Stimulated activated CD8-positive, alpha-beta memory T cell treated with anti-CD3 and anti-CD28 coated beads, Interleukin-12 subunit alpha, Interleukin-12 subunit beta, amount 100 ng/mL, for 24 hours (primary cell): ENCODE results near the gene GARS1.
"Not testable (repeated sequence)": the region's sequence is repeated elsewhere in the genome, so short reads cannot be mapped to it uniquely, and the experiment has no call there.

ENCODE experiments used
- DNase-seq: peaks from one replicate; pipeline ENCODE4 v3.0.0-alpha.2; 2020; ENCODE audit errors: extremely low read depth

GARS1 gene

DNA sequence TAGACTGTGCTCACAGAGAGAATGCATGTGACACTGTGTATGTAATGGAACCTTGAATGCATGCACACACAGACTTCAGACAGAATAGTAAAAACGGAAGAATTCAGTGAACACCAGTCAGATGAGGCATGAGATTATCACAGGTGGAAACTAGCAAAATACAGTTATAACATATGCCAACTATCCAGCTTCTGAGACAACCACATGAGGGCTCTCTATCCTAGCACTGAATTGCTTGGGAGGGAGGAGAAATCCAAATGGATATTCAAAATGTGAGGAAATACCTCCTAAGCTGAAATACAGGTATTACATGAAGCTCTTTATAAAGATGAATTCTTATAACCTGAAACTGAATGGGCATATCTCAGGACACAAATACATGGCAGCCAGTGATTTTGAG lies 30.6 kb downstream of the GARS1 start:
- no peak for DNase-seq

DNA sequence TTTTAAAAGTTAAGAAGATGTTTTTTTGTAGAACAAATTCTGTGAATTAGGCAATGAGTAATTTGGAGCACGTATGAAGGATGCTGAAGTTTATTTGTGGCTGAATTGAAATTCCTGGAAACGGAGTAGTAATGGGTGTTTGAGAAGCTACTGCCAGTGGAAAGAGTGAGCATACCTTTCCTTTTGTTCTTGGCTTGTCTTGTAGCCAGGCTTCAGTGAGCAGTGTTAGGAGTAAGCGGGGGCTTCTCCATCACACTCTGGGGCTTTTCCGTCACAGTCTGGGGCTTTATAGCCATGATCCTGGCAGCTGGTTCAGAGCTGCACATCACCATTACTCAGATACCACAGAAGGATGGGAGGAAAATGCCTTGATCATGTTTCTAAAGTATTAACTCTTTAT lies 32.3 kb downstream of the GARS1 start:
- DNase-seq, result no peak

DNA sequence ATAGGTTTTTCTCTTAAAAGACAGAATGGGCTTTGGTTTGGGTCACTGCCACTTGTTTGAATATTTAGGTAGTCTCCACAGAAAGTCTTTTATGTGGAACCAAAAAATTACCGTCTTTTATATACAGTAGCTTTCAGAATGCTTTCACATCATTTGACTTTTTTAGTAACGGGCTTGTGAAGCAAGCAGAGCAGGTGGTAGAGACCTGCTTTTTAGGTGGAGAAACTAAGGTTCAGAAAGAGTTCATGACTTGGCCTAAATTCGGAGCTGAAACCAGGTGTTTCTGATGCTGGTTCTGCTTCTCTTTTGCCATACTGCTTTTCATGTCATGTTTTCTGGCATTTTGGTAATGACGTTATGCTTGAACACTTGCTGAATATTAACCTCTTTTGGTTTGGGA lies 36.3 kb downstream of the GARS1 start:
- no peak for DNase-seq

DNA sequence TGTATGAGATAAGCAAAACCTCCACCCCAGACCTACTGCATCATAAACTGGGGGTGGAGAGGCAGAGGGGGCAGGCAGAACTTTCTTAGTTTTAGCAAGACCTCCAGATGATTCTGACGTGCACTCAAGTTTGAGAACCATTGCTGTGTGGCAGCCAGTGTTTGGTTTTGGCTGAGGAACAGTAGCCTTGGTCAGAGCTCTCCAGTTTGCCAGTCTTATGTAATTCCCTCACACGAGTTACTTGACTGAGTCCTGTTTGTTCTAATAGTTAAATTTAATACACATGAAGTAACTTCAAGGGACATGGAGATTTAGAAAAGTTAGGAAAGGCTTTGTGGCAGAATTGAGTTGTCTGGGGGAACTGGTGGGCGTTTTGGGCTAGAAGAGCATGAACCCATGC lies 38.5 kb downstream of the GARS1 start:
- no peak for DNase-seq

DNA sequence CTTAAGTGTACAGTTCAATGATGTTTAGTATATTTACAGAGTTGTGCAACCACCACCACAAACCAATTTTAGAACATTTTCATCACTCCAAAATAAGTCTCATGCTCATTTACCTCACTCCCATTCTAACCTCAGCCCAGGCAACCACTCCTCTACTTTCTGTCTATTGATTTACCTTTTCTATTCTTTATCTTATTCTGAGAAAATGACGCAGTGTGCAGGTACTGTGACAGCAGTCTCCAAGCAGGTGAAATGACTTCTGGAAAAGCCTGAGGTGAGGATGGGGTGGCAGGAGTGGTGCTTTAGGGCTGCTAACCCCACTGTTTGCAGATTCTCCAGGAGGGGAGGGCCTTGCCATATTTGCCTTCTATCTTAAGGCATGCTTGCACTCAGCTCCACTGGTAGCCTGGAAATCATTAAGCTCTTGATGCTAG lies 39.5 kb downstream of the GARS1 start:
- DNase-seq, result no peak

DNA sequence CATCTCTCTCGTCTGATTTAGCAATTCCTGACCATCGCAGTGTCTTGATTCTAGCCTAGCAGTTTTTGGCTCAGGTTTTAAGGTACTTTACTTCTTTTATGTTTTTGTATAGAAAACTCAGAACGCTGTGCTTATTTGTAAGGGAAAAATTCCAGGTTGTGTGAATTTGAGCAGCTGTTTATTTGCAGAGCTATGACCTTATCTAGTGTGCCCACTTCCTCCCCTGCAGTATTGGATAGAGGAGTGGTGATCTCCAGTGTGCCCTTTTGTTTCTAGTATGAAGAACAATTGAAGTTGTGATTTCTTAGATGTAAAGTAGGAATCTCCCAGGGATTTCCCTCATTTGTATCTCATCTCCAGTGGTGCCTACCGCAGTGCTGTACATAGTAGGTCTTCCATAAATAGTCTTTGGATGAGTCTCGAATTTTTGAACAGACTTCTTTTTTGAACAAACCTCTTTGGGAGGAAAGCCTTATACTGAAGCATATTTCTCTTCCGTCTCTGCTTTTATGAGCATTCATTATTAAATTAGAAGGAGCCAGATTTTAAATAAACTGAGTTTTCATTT lies 40.0 kb downstream of the GARS1 start:
- no peak for DNase-seq

DNA sequence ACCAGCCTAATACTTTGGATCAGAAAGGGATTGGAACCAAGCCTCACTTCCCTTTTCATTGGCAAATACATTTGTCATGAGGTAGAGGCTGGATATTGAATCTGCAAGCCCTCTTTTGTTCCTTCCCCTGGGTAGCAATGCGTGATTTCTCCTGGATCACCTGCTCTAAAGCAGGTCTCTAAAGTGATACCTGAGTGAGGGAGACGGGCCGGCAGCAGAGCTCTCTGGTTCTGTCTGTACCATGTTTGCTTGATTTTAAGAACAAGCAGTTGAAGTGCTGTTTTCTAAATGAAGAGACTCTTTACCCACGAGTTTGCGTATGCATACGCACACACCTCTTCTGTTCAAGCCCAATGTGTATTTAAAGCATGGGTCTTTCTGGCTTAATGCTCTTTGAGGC lies 41.1 kb downstream of the GARS1 start:
- no peak for DNase-seq

DNA sequence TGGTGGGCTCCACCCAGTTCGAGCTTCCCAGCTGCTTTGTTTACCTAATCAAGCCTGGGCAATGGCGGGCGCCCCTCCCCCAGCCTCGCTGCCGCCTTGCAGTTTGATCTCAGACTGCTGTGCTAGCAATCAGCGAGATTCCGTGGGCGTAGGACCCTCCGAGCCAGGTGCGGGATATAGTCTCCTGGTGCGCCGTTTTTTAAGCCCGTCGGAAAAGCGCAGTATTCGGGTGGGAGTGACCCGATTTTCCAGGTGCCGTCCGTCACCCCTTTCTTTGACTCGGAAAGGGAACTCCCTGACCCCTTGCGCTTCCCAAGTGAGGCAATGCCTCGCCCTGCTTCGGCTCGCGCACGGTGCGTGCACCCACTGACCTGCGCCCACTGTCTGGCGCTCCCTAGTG lies 47.6 kb downstream of the GARS1 start:
- not testable (repeated sequence) for DNase-seq

DNA sequence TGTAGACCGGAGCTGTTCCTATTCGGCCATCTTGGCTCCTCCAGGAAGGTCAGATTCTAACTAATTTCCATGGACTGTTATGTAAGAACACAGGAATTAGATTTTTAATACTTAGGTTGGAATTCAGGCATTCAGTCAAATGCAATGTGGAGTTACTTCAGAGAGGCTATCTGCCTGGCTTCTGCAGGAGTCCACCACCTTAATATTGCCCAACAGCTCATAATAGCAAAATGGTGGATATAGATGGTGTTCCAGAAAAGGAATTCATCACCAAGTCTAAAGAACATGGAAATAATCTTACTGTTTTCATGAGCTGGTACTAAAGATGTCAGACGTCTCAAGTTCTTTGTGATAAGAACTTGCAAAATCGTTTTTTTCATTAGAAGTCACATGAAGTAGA lies 48.1 kb downstream of the GARS1 start:
- DNase-seq, result no peak

DNA sequence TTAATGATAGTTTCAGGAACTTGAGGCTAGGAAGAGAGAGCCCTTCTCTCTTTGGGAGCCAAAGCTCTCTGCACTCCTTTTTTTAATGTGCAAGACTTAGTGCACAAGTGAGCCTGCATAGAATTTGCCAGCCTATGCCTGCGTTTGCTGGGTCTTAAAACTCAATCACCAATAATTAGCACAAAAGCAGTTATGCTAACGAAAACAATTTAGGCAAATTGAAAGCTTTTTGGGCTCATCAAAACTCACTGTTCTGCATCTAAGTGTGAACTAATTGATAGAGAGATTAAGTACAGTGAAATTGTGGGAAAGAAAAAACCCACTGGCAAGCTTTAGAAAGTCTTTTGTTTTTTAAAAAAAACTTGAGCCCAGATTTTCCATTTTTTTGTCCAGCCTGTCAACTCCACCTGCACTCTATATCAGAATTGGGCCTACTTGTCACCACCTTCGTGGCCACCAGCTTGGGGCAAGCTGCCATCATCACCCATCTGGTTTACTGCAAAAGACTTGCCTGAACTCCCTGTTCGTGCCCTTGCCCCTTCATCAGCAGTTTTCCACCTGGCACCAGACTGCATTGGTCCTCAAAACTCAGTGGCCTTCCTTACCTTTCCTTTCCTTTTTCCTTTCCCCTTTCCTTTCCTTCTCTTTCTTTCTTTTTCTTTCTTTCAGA lies 49.7 kb downstream of the GARS1 start:
- DNase-seq, result no peak

DNA sequence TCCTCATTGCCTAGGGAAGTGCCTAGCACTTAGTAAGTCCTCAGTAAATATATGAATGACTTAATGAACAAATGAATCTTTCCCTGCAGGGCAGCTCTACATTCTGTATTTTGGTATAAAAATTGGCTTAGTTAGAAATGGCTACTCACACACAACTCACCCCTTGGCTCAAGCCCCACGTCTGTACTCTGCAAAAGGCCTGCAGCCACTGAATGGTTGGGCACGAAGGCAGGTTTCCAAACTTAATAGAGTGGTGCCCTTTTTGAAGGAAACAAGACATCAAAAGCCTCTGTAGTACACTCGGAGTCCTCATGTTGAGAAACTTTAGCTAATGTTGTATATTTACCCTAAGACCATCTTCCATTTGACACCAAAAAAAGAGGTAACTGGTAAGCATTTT lies 51.0 kb downstream of the GARS1 start:
- DNase-seq, result no peak

DNA sequence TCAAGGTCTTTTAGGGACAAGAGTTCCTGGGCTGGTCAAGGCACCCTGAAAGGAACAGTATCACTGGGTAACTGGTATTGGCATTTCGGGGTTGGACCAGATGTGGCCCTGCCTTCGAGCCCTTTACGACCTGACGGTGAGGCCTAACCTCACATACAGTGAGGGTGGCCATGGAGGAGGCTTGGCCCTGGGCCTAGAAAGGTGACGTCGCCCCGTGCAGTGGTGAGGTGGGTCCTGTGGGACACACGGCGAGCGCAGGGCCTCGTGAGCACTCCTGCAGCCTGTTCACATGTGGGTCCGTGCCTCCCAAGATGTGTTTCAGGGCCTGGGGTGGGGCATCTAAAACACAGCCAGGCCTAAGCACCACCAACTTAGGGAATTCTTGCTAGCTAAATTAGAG lies 51.5 kb downstream of the GARS1 start:
- DNase-seq, result no peak

DNA sequence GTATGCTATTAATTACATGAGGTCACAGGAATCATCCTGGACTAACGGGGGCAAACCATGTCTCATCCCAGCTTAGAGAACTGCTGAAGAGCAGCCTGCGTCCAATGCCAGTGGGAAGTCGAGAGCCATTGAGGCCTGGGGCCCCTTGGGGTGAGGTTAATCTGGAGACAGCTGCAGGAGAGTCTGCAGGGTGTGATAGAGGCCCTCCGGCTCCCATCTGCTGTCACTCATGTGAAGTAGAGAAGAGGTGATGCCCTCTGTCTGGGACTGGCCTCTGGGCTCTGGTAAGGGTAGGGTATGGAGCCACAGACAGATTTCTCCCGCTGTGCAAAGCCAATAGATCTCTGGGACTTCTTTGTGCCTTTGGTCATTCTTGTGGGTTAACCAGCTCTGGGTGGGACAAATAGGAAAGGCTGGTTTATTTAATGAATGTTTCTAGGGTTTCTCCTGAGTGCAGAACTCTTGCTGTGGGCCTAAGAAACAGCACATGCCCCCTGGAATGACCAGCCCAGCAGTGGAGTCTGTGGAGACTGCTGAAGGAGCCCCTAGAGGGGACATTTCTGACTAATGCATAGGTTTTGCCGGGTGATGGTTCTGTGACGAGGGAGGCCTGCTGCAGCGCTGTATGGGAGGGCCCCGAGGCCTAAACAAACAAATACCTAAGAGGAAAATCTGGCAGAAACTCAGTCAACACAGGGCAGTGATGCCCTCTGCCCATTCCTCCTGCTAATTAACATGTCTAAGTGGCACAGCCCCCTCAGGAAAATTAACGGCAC lies 53.1 kb downstream of the GARS1 start:
- no peak for DNase-seq

DNA sequence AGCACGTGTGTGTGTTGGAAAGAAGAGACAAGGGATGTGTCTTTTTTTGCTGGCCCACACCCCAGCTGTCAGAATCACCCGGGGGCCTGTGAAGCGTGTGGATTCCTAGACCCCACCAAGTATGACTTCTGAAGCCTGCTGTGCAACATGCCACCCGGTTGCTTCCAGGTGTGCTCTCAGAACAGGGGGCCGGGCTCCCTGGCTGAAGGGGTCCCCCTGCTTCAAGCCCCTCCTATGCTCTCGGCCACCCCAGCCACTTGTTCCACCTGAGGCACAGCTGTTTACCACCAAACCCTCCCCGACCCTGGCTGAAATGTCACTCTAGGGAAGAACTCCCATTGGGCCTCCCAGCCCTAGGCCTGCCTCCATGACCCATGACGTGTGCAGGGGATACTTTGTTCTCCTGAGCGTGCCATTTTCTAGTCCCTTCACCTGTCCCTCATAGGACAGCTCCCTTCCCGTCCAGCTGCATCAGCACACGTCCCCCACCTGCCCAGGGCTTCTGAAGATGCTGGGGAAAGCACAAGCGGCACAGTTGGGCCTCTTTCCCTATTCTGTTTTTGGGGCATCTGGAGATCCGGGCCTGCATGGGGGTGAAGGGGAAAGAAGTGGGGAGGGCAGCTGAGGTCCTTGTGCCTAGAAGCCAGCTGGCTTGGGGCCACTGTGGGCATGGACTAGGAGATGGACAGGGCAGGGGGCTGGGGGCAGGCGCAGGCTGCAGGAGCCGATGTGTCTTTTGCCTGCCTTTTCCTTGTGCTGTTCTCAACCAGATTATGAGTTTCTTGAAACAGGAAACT lies 54.3 kb downstream of the GARS1 start:
- DNase-seq, result no peak

DNA sequence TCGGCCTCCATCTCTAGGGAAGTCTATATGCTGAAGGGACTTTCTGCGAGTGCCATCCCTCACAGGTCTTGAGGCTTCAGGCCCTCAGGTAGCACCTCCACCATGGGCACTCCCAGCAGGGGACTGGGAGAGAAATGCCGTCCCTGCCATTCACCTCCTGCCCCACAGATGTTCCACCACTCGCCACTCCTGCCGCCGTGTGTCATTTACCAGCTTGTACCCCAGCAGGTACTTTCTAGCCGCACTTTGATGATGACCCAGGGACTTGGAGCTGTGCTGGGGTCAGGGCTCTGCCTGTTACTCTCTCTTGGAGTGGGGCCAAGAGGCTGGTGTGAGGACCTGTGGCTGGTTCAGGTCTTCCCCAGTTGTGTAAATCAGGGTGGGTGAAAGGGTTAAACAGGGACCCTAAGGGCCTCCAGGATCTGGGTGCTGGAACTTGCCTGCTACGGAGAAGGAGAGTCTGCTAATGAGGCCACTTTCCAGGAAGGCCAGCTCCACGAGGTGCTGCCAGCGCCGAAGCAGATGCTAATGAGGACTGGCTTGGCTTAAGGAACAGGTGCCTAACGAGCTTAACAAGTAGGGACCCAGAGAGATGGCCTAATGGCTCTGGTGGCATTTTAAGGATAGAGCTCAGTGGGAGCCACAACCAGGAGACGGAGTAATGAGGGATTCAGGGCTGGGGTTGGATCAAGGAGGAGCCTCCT lies 55.2 kb downstream of the GARS1 start:
- no peak for DNase-seq

DNA sequence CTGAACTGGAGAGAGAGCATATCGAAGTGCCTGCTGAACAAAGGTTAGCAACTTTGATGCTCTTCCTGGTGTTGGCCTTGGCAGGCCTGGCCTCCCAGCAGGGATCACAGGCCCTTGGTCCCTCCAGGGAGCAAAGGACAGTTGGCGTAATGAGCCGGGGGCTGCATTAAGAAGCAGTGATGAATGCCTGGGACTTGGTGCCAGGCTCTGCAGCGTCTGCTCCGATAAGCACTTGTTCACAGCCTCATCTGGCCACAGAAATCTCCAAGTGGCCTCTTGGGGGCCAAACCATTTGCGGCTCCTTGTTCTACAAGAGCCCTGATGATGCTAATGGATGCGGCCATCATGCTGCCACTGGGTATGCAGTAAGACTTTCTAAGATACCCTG lies 55.7 kb downstream of the GARS1 start:
- no peak for DNase-seq

DNA sequence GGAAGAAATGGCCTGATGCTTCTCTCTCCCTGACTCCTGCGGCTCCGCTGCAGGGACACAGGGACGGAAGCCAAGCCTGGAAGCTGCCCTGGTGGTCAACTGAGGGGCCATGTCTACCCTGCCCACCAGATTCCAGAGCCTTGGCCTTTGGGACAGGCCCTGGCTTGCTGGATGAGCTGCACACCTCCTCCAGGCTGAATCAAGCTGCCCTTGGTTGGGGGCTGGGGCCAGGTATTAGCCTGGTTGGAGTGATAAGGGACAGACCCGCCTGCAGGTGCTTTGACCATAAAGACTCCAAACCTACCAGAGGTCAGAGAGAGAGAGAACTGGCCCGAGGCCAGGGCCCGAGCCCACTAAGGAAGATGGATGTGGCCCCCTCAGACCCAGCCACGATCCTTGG lies 57.5 kb downstream of the GARS1 start:
- DNase-seq, result no peak

DNA sequence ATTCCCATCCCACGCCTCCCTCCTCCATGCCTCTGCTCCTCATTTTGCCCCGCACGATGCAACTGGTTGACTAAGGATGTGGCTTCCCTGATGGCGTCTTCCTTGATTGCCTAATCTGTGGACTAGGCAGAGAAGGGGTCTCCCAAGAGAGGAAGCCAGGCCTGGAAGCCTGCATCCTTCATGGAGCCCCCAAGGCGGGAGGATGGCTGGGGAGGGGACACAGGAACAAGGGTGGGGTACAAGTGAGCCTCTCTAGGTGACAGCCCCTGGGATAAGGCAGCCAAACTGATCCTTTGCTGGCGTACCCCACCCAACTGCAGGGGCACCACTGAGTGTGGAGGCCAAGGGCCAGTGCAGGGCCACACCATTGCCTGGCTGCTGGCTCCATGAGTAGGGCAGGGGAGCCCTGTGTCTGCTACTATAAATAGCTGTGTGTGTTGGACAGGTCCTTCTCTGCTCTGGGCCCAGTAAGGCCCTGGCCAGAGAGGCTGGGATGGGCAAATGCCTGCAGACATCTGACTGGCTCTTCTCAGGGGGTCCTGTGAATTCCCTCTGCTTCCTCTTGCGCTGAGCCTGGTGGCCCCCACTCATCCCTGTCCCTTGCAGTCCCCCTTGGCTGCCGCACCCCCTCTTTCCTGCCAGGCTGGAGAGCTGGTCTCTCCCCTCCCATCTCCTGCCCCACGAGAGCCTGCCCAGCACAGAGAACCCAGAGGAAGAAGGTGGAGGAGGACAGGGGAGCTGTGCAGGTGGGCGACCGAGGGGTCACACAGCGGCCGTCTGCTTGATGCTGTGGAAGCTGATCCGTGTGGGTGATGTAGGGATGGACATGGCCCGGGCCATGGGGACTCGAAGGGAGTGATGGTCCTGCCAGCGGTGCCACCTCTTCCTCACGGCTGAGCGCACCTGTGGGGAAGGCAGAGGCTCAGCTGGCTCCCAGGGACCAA lies 58.3 kb downstream of the GARS1 start:
- DNase-seq, result no peak

DNA sequence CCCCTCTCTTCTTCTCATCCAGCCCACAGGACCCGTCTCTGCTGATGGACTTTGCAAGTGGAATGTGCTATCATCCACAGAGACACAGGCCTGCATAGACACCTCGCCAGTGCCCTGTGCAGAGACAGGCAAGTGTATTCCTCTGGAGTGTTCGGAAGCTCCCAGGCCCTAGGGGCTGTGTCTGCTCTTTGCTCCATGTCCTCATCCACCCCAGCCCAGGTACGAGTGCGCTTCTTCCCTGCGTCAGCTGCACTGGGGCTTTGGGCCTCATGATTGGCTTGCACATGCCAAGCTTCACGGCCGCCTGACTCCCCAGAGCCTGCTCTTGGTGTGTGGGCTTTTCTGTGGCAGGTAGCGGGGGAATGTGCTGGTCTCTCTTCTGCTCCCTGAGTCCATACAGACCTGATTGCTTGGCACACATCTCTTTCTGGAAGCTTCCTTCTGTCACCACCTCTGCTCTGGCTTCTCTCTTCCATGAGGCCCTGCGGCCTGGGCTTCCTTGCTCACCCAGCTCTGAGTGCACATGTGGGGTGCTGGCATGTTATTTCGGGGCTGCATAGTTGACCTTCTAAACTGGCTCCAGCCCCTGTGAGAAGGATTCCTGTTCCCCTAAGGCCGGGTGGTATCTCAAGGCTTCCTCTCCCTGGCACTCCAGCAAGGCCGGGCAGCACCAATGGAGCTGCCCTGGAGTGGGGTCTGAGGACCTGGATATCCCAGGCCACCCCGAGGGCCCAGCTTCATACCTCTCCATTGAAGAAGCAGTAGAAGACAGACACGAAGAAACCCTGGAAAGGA lies 59.8 kb downstream of the GARS1 start:
- no peak for DNase-seq
